HCEC 1CT (cell line): Measurements from ENCODE around the gene FBXO7.

Experiments
- DNase-seq: peaks from one replicate; pipeline ENCODE4 v3.0.0-alpha.2; 2017

The FBXO7 gene

GRCh38 chr22:32492111-32492510 is 17.5 kb downstream of the FBXO7 start:
- DNase-seq = no peak

GRCh38 chr22:32493551-32493950 is 18.9 kb downstream of the FBXO7 start:
- no peak for DNase-seq

- DNase-seq = no peak
Observed at GRCh38 chr22:32494971-32495370, 20.4 kb downstream of the FBXO7 start.

GRCh38 chr22:32499666-32500065 is 25.1 kb downstream of the FBXO7 start:
- DNase-seq = no peak

GRCh38 chr22:32501836-32502752 is 27.5 kb downstream of the FBXO7 start:
- DNase-seq = no peak

- DNase-seq = no peak
Observed at GRCh38 chr22:32509045-32509444, 34.4 kb downstream of the FBXO7 start.

GRCh38 chr22:32511274-32511673 is 36.7 kb downstream of the FBXO7 start:
- DNase-seq = no peak

- no peak for DNase-seq
Observed at GRCh38 chr22:32511776-32512175, 37.2 kb downstream of the FBXO7 start.

- DNase-seq = no peak
Observed at GRCh38 chr22:32512267-32512982, 37.8 kb downstream of the FBXO7 start.

GRCh38 chr22:32515084-32515483 is 40.5 kb downstream of the FBXO7 start:
- DNase-seq = no peak

- no peak for DNase-seq
Observed at GRCh38 chr22:32517488-32517887, 42.9 kb downstream of the FBXO7 start.

- DNase-seq = no peak
Observed at GRCh38 chr22:32517921-32518320, 43.3 kb downstream of the FBXO7 start.

- DNase-seq = no peak
Observed at GRCh38 chr22:32518381-32518780, 43.8 kb downstream of the FBXO7 start.

GRCh38 chr22:32518848-32519247 is 44.2 kb downstream of the FBXO7 start:
- no peak for DNase-seq

GRCh38 chr22:32520612-32521011 is 46.0 kb downstream of the FBXO7 start:
- no peak for DNase-seq

GRCh38 chr22:32522237-32522636 is 47.6 kb downstream of the FBXO7 start:
- DNase-seq = no peak

GRCh38 chr22:32527756-32528155 is 53.1 kb downstream of the FBXO7 start:
- no peak for DNase-seq

- no peak for DNase-seq
Observed at GRCh38 chr22:32528316-32528715, 53.7 kb downstream of the FBXO7 start.

GRCh38 chr22:32528984-32529982 is 54.7 kb downstream of the FBXO7 start:
- DNase-seq = peak; percentile 47

GRCh38 chr22:32531228-32531627 is 56.6 kb downstream of the FBXO7 start:
- DNase-seq = no peak

GRCh38 chr22:32531931-32532819 is 57.6 kb downstream of the FBXO7 start:
- no peak for DNase-seq

GRCh38 chr22:32532820-32533128 is 58.2 kb downstream of the FBXO7 start:
- no peak for DNase-seq
